Astrocyte (in vitro differentiated cells and primary cell): ENCODE results near the gene ZFYVE28.

ENCODE experiments used
- EZH2 ChIP-seq: IDR thresholded peaks from 2 replicates; pipeline ENCODE4 v1.6.1; 2012; ENCODE audit warnings: mild to moderate bottlenecking, low read length, inconsistent platforms; ENCODE audit not compliant: insufficient read depth
- TF ChIP-seq, protein P1 (sequence below): IDR thresholded peaks from 2 replicates; pipeline ENCODE4 v1.5.1; 2011; ENCODE audit warnings: low read depth, mild to moderate bottlenecking, inconsistent platforms, low read length, moderate library complexity; ENCODE audit not compliant: insufficient read depth

DNA sequence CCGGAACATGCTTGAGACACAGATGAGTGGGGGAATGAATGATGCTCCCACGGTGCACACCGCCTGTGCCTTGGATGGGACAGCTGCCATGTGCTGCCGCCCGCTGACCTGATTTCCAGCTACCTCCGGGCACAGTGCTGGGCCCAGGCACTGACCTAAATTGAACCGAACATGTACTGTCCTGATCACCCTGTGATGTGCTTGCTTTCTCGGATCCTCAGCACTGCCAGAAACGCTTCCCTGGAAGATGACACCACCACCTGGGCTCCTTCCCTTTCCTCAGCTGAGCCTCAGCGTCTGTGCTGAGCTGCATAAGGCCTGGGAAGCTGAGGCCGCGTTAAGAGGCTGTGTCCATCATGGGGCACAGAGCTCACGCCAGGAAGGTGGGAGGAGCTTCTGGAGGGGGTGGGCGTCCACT is 117.2 kb downstream of the ZFYVE28 start:
- TF ChIP-seq, protein P1, sequence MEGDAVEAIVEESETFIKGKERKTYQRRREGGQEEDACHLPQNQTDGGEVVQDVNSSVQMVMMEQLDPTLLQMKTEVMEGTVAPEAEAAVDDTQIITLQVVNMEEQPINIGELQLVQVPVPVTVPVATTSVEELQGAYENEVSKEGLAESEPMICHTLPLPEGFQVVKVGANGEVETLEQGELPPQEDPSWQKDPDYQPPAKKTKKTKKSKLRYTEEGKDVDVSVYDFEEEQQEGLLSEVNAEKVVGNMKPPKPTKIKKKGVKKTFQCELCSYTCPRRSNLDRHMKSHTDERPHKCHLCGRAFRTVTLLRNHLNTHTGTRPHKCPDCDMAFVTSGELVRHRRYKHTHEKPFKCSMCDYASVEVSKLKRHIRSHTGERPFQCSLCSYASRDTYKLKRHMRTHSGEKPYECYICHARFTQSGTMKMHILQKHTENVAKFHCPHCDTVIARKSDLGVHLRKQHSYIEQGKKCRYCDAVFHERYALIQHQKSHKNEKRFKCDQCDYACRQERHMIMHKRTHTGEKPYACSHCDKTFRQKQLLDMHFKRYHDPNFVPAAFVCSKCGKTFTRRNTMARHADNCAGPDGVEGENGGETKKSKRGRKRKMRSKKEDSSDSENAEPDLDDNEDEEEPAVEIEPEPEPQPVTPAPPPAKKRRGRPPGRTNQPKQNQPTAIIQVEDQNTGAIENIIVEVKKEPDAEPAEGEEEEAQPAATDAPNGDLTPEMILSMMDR: no peak
- TF ChIP-seq EZH2: no peak
